Mesodermal cell (in vitro differentiated cells): ENCODE data around the gene TCTN1.
"Not testable (repeated sequence)": the region's sequence is repeated elsewhere in the genome, so short reads cannot be mapped to it uniquely, and the experiment has no call there.

Source experiments
- H3K27ac ChIP-seq: 2 replicates; pipeline ENCODE4 v1.7.0; 2013; ENCODE audit warnings: mild to moderate bottlenecking, low read depth, low read length, moderate library complexity; ENCODE audit not compliant: severe bottlenecking
- H3K36me3 ChIP-seq: 2 replicates; pipeline ENCODE4 v1.7.1; 2013; ENCODE audit warnings: mild to moderate bottlenecking, low read length, moderate library complexity; ENCODE audit not compliant: control insufficient read depth, insufficient read depth
- H3K4me1 ChIP-seq: one replicate; pipeline ENCODE4 v1.7.1; 2013; ENCODE audit warnings: mild to moderate bottlenecking, low read length; ENCODE audit not compliant: insufficient read depth, control insufficient read depth, poor library complexity, severe bottlenecking
- H3K4me3 ChIP-seq: 2 replicates; pipeline ENCODE4 v1.7.0; 2013; ENCODE audit warnings: low read length, control low read depth, mild to moderate bottlenecking; ENCODE audit not compliant: insufficient read depth, poor library complexity, severe bottlenecking; ENCODE audit errors: extremely low read depth
- H3K9me3 ChIP-seq: 2 replicates; pipeline ENCODE4 v1.7.1; 2013; ENCODE audit warnings: mild to moderate bottlenecking, low read length, moderate library complexity; ENCODE audit not compliant: control insufficient read depth
- WGBS, 2 experiments: methylation state at CpG; one replicate each; pipeline ENCODE4 v1.1.5; 2013; ENCODE audit warnings: missing lambda C conversion rate in 2 of 2; ENCODE audit not compliant: insufficient coverage in 2 of 2; 5-methylcytosine and 5-hydroxymethylcytosine counted together

TCTN1 gene

GRCh38 chr12:110639336-110640141 is 25.6 kb downstream of the TCTN1 start:
- 79% methylated on average over 4 to 7 of the region's 7 CpGs for WGBS, 2 experiments
- peak overlapping the region; percentile 41 for H3K27ac ChIP-seq
- H3K4me3 ChIP-seq = no peak overlapping the region
- H3K4me1 ChIP-seq = peaks cover 15% of the 10 kb centered on the region
- H3K9me3 ChIP-seq = no peaks in the 10 kb centered on the region
- peaks cover 5% of the 10 kb centered on the region for H3K36me3 ChIP-seq

- Histone ChIP-seq H3K36me3 (peaks cover 5% of the 10 kb centered on the region), H3K27ac (no peak overlapping the region), H3K4me1 (peaks cover 18% of the 10 kb centered on the region), H3K9me3 (no peaks in the 10 kb centered on the region), H3K4me3 (no peak overlapping the region)
- WGBS, 2 experiments = 95 to 96% methylated on average over 14 to 15 of the region's 15 CpGs
Observed at GRCh38 chr12:110640275-110641025, 26.5 kb downstream of the TCTN1 start.

- Histone ChIP-seq H3K36me3 (peaks cover 4% of the 10 kb centered on the region), H3K4me1 (peaks cover 18% of the 10 kb centered on the region), H3K9me3 (no peaks in the 10 kb centered on the region), H3K27ac (no peak overlapping the region), H3K4me3 (no peak overlapping the region)
- WGBS, 2 experiments = 27 to 50% methylated on average over 1 to 2 of the region's 7 CpGs
Observed at GRCh38 chr12:110641521-110641920, 27.6 kb downstream of the TCTN1 start.

- H3K9me3 ChIP-seq = no peaks in the 10 kb centered on the region
- H3K4me1 ChIP-seq = peaks cover 3% of the 10 kb centered on the region
- H3K4me3 ChIP-seq = no peak overlapping the region
- H3K27ac ChIP-seq = no peak overlapping the region
- WGBS, 2 experiments = 90 to 96% methylated on average over 7 of the region's 7 CpGs
- no peaks in the 10 kb centered on the region for H3K36me3 ChIP-seq
Observed at GRCh38 chr12:110647631-110648040, 33.7 kb downstream of the TCTN1 start.

- no peak overlapping the region for H3K27ac ChIP-seq
- H3K4me3 ChIP-seq = no peak overlapping the region
- WGBS, 2 experiments = 80 to 87% methylated on average over 9 to 10 of the region's 11 CpGs
- H3K4me1 ChIP-seq = peaks cover 3% of the 10 kb centered on the region
- no peaks in the 10 kb centered on the region for H3K9me3 ChIP-seq
- no peaks in the 10 kb centered on the region for H3K36me3 ChIP-seq
Observed at GRCh38 chr12:110649341-110649847, 35.5 kb downstream of the TCTN1 start.

- H3K27ac ChIP-seq, H3K9me3 ChIP-seq, H3K4me1 ChIP-seq, H3K4me3 ChIP-seq, H3K36me3 ChIP-seq: not testable (repeated sequence)
- 83 to 89% methylated on average over 6 to 7 of the region's 10 CpGs for WGBS, 2 experiments
Observed at GRCh38 chr12:110654238-110654637, 40.3 kb downstream of the TCTN1 start.

GRCh38 chr12:110656071-110656655 is 42.2 kb downstream of the TCTN1 start:
- no peak overlapping the region for H3K4me3 ChIP-seq
- 86 to 92% methylated on average over 6 to 10 of the region's 11 CpGs for WGBS, 2 experiments

GRCh38 chr12:110657747-110658146 is 43.8 kb downstream of the TCTN1 start:
- Histone ChIP-seq H3K36me3 (no peaks in the 10 kb centered on the region), H3K4me1 (no peaks in the 10 kb centered on the region), H3K4me3 (no peak overlapping the region), H3K9me3 (no peaks in the 10 kb centered on the region), H3K27ac (no peak overlapping the region)
- WGBS, 2 experiments = 92 to 97% methylated on average over 6 to 9 of the region's 9 CpGs

More at GRCh38 chr12:110656071-110656655, 42.2 kb downstream of the TCTN1 start:
- Histone ChIP-seq H3K4me1 (no peaks in the 10 kb centered on the region), H3K27ac (no peak overlapping the region), H3K36me3 (no peaks in the 10 kb centered on the region), H3K9me3 (no peaks in the 10 kb centered on the region)

- no peak overlapping the region for H3K4me3 ChIP-seq
- no peaks in the 10 kb centered on the region for H3K4me1 ChIP-seq
- 83 to 96% methylated on average over 7 to 9 of the region's 9 CpGs for WGBS, 2 experiments
- no peaks in the 10 kb centered on the region for H3K9me3 ChIP-seq
- H3K27ac ChIP-seq = no peak overlapping the region
- no peaks in the 10 kb centered on the region for H3K36me3 ChIP-seq
Observed at GRCh38 chr12:110658242-110658641, 44.3 kb downstream of the TCTN1 start.

GRCh38 chr12:110658878-110659277 is 44.9 kb downstream of the TCTN1 start:
- H3K9me3 ChIP-seq = no peaks in the 10 kb centered on the region
- H3K4me3 ChIP-seq = no peak overlapping the region
- WGBS, 2 experiments = 100% methylated on average over 1 of the region's 3 CpGs; no CpG with 5 or more reads in 1 of the 2 experiments
- H3K27ac ChIP-seq = no peak overlapping the region
- no peaks in the 10 kb centered on the region for H3K4me1 ChIP-seq
- H3K36me3 ChIP-seq = no peaks in the 10 kb centered on the region
